GM23338 (cell line): ENCODE measurements around the gene ZNF841. TPM values are rescaled to one million over a fixed set of nuclear protein-coding genes. Genes with fewer than 3 reads are reported as not detected.
A peak's percentile ranks its signal among the peaks of the same experiment; 100 is the strongest.
"Not testable (repeated sequence)": the region's sequence is repeated elsewhere in the genome, so short reads cannot be mapped to it uniquely, and the experiment has no call there.

ENCODE experiments used
- ATAC-seq: fragments of 200-7000 bp; cut with Tn5 transposase; 3 replicates; pipeline ENCODE4 v1.9.1; 2020
- DNase-seq: peaks from one replicate; pipeline ENCODE4 v3.0.0-alpha.2; 2015; ENCODE audit warnings: low spot score
- H2AFZ ChIP-seq: fragments of 200-600 bp; sonication (generic); 2 replicates; pipeline ENCODE4 v1.8.0; 2016; ENCODE audit warnings: antibody characterized with exemption, mild to moderate bottlenecking, moderate library complexity
- H3F3A ChIP-seq: fragments of 200-600 bp; sonication (generic); replicated peaks from 2 replicates; pipeline ENCODE4 v1.8.0; 2017; ENCODE audit warnings: antibody characterized with exemption, mixed run types, low read depth
- H3K27ac ChIP-seq: fragments of 200-600 bp; sonication (generic); 2 replicates; pipeline ENCODE4 v1.6.1; 2016; ENCODE audit warnings: low read depth
- H3K27me3 ChIP-seq: fragments of 200-600 bp; sonication (generic); 2 replicates; pipeline ENCODE4 v1.8.0; 2016; ENCODE audit warnings: mild to moderate bottlenecking, mixed run types, moderate library complexity; ENCODE audit not compliant: insufficient read depth
- H3K36me3 ChIP-seq: fragments of 200-600 bp; sonication (generic); 2 replicates; pipeline ENCODE4 v1.8.0; 2016; ENCODE audit warnings: mild to moderate bottlenecking; ENCODE audit not compliant: insufficient read depth
- H3K4me1 ChIP-seq: fragments of 200-600 bp; sonication (generic); 2 replicates; pipeline ENCODE4 v1.8.0; 2016; ENCODE audit warnings: mild to moderate bottlenecking, moderate library complexity; ENCODE audit not compliant: insufficient read depth
- H3K4me2 ChIP-seq: fragments of 200-600 bp; sonication (generic); 2 replicates; pipeline ENCODE4 v1.7.1; 2017; ENCODE audit warnings: mixed run types
- H3K4me3 ChIP-seq: fragments of 200-600 bp; sonication (generic); 2 replicates; pipeline ENCODE4 v1.6.1; 2016; ENCODE audit warnings: mixed run types
- H3K79me2 ChIP-seq: fragments of 200-600 bp; sonication (generic); replicated peaks from 2 replicates; pipeline ENCODE4 v1.8.0; 2017; ENCODE audit warnings: mild to moderate bottlenecking; ENCODE audit not compliant: insufficient read depth
- H3K9me2 ChIP-seq: fragments of 200-600 bp; sonication (generic); 2 replicates; pipeline ENCODE4 v1.8.0; 2017; ENCODE audit not compliant: insufficient read depth
- H4K20me1 ChIP-seq: fragments of 200-600 bp; sonication (generic); replicated peaks from 2 replicates; pipeline ENCODE4 v1.8.0; 2017; ENCODE audit warnings: mild to moderate bottlenecking; ENCODE audit not compliant: insufficient read depth
- H3K27ac Mint-ChIP-seq: 2 replicates; pipeline ENCODE4 v1.8.0; 2020; ENCODE audit warnings: inconsistent platforms, mild to moderate bottlenecking, moderate library complexity, mixed read lengths
- H3K27me3 Mint-ChIP-seq: 3 replicates; pipeline ENCODE4 v1.8.0; 2022; ENCODE audit warnings: low read depth, mild to moderate bottlenecking, moderate library complexity, mixed read lengths, inconsistent platforms; ENCODE audit not compliant: insufficient read depth, poor library complexity
- H3K36me3 Mint-ChIP-seq: 3 replicates; pipeline ENCODE4 v1.8.0; 2021; ENCODE audit warnings: low read depth, mild to moderate bottlenecking, inconsistent platforms, moderate library complexity, mixed read lengths
- H3K4me1 Mint-ChIP-seq: 3 replicates; pipeline ENCODE4 v1.8.0; 2020; ENCODE audit warnings: mild to moderate bottlenecking, inconsistent platforms, mixed read lengths
- H3K4me3 Mint-ChIP-seq: 3 replicates; pipeline ENCODE4 v1.8.0; 2021; ENCODE audit warnings: moderate library complexity, mild to moderate bottlenecking, inconsistent platforms, mixed read lengths
- H3K9me3 Mint-ChIP-seq: 3 replicates; pipeline ENCODE4 v1.8.0; 2020; ENCODE audit warnings: moderate library complexity, mild to moderate bottlenecking, inconsistent platforms, mixed read lengths
- CREB1 ChIP-seq: fragments of 250-450 bp; sonication (Bioruptor Pico); IDR thresholded peaks from 2 replicates; pipeline ENCODE4 v1.5.0; 2020; ENCODE audit warnings: low read depth, mild to moderate bottlenecking, moderate library complexity
- CTCF ChIP-seq, 2 experiments: fragments of 200-600 bp in 1 of 2; sonication (generic) in 1 of 2; conservative IDR thresholded peaks; 2 replicates each; pipeline versions ENCODE4 v1.5.1 to v1.6.1; 2016 to 2017; ENCODE audit warnings: antibody characterized with exemption in 2 of 2, low read depth in 2 of 2, mild to moderate bottlenecking in 2 of 2, moderate library complexity in 1 of 2
- ETS1 ChIP-seq: IDR thresholded peaks from 2 replicates; pipeline ENCODE4 v1.6.1; 2016; ENCODE audit warnings: antibody characterized with exemption
- POLR2AphosphoS5 ChIP-seq: IDR thresholded peaks from 2 replicates; pipeline ENCODE4 v1.6.1; 2016; ENCODE audit warnings: antibody characterized with exemption, low read depth
- REST ChIP-seq: IDR thresholded peaks from one replicate; pipeline ENCODE4 v1.6.1; 2018; ENCODE audit warnings: antibody characterized with exemption; ENCODE audit not compliant: unreplicated experiment
- polyA plus RNA-seq: library from polyadenylated mRNA; unstranded; fragments of >200 nt; fragmentation: Nextera tagmentation; extraction: Ambion mirVana; gene quantifications from 2 replicates; pipeline ENCODE4 v1.2.1, GENCODE V29; 2016
- total RNA-seq: library from RNA; depleted of rRNA; stranded (reverse); fragments of >200 nt; shearing (Covaris generic); gene quantifications from 2 replicates; pipeline ENCODE4 v1.2.3, GENCODE V29; 2014

ZNF841 gene
- total and polyA plus RNA-seq, 2 experiments from 2014 or later, result 5.3 to 12.8 TPM

DNA sequence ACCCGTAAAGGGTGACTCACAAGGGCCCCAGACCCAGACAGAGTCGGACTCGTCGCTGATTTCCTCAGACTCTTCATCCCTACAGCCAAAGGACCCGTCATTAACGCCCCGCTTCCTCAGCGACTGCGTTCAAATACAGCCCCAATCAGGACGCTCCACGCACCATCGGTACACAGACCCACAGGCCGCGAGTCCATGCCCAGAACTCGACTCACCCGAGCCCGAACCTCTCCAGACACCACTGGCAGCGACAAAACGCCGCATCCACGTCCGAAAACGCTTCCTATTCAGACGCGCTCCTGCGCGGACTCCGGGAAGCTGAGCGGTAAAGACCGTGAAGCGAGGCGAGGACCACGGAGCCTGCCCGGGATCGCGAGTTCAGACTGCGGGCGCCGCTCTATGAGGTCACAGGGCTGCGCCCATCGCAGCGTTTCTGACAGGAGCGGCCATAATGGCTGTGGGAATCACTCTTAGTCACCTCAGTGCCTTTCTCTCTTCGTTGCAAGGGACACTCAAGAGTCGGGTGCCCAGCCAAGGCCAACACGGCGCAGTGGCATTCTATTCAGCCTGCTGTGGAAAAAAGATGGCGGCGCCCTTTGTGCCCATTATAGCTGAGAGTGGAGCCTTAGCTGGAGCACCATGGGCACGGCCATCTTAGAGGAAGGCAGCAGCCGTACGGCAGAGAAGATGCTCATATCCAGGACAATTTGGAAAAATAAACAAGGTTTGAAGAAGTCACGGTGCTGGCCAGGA is 67.4 kb downstream of the ZNF841 start, which contains the start of gene ZNF614:
Gene ZNF614 (minus strand): TSS at position 353 of the 753 bp plus-strand sequence. CDS start 2,634 bp downstream, outside the sequence.
- Mint-ChIP-seq H3K36me3 (peaks cover 74% of the 10 kb centered on the region), H3K9me3 (peaks cover 32% of the 10 kb centered on the region), H3K4me1 (peaks cover 11% of the 10 kb centered on the region), H3K27ac (peak within 1 kb of the TSS; percentile 98), H3K4me3 (peak within 1 kb of the TSS; percentile 99), H3K27me3 (peaks cover 12% of the 10 kb centered on the region)
- Histone ChIP-seq H3K4me3 (peak within 1 kb of the TSS; percentile 93), H2AFZ (peak within 1 kb of the TSS; percentile 87), H3K27ac (peak within 1 kb of the TSS; percentile 96), H3K4me2 (peak within 1 kb of the TSS; percentile 82), H3F3A (no peaks in the 10 kb centered on the region), H3K27me3 (no peaks in the 10 kb centered on the region), H4K20me1 (no peaks in the 10 kb centered on the region), H3K9me2 (0 out of 2 replicates have a peak, but pooled peaks cover 6% of the 10 kb centered on the region), H3K4me1 (peaks cover 10% of the 10 kb centered on the region), H3K36me3 (peaks cover 39% of the 10 kb centered on the region), H3K79me2 (peaks cover 42% of the 10 kb centered on the region)
- TF ChIP-seq CREB1 (CRISPR knock-in tag) (peak; percentile 98), CTCF (conservative IDR thresholded peaks at IDR 0.05; ENCODE audit: low read depth in 2 of 2) (no peak), REST (no peak), POLR2AphosphoS5 (peak; percentile 94), ETS1 (peak; percentile 90)
- ATAC-seq (peak; percentile 98), DNase-seq (peak; percentile 93)

DNA sequence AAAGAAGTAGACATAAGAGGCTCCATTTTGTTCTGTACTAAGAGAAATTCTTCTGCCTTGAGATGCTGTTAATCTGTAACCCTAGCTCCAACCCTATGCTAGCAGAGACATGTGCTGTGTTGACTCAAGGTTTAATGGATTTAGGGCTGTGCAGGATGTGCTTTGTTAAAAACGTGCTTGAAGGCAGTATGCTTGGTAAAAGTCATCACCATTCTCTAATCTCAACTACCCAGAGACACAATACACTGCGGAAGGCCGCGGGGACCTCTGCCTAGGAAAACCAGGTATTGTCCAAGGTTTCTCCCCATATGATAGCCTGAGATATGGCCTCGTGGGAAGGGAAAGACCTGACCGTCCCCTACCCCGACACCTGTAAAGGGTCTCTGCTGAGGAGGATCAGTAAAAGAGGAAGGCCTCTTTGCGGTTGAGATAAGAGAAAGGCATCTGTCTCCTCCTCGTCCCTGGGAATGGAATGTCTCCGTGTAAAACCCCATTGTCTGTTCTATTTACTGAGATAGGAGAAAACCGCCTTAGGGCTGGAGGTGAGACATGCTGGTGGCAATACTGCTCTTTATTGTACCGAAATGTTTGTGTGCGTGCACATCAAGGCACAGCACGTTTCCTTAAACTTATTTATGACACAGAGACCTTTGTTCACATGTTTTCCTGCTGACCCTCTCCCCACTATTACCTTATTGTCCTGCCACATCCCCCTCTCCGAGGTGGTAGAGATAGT is 69.1 kb downstream of the ZNF841 start:
- peaks cover 12% of the 10 kb centered on the region for H3K27me3 Mint-ChIP-seq
- H3K4me3 Mint-ChIP-seq, result peak overlapping the region; percentile 99
- peaks cover 43% of the 10 kb centered on the region for H3K36me3 ChIP-seq
- H3F3A ChIP-seq, H3K9me2 ChIP-seq, H3K4me1 ChIP-seq, H3K27me3 ChIP-seq, ATAC-seq, H2AFZ ChIP-seq, H3K27ac Mint-ChIP-seq, H4K20me1 ChIP-seq: not testable (repeated sequence)
- peak overlapping the region; percentile 93 for H3K4me3 ChIP-seq
- peaks cover 71% of the 10 kb centered on the region for H3K36me3 Mint-ChIP-seq
- H3K27ac ChIP-seq, result peak overlapping the region; percentile 9; the same call in 1 of the 2 replicates
- H3K4me1 Mint-ChIP-seq, result peaks cover 11% of the 10 kb centered on the region
- peak; percentile 15 for DNase-seq
- H3K4me2 ChIP-seq, result peak overlapping the region; percentile 82; the same call in 1 of the 2 replicates
- peaks cover 57% of the 10 kb centered on the region for H3K79me2 ChIP-seq
- peaks cover 21% of the 10 kb centered on the region for H3K9me3 Mint-ChIP-seq

DNA sequence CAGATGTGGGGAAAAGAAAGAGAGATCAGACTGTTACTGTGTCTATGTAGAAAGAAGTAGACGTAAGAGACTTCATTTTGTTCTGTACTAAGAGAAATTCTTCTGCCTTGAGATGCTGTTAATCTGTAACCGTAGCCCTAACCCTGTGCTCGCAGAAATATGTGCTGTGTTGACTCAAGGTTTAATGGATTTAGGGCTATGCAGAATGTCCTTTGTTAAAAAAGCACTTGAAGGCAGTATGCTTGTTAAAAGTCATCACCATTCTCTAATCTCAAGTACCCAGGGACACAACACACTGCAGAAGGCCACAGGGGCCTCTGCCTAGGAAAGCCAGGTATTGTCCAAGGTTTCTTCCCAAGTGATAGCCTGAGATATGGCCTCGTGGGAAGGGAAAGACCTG is 71.1 kb downstream of the ZNF841 start:
- Mint-ChIP-seq H3K36me3 (peaks cover 73% of the 10 kb centered on the region), H3K27me3 (peaks cover 12% of the 10 kb centered on the region), H3K4me1 (peaks cover 11% of the 10 kb centered on the region), H3K9me3 (peaks cover 12% of the 10 kb centered on the region)
- not testable (repeated sequence) for H3K27me3 ChIP-seq, H3K27ac ChIP-seq, H2AFZ ChIP-seq, H3F3A ChIP-seq, H3K4me2 ChIP-seq, H4K20me1 ChIP-seq, H3K9me2 ChIP-seq, H3K4me1 ChIP-seq, H3K4me3 ChIP-seq, H3K4me3 Mint-ChIP-seq, ATAC-seq, H3K27ac Mint-ChIP-seq, DNase-seq
- Histone ChIP-seq H3K36me3 (peaks cover 56% of the 10 kb centered on the region), H3K79me2 (peaks cover 73% of the 10 kb centered on the region)
